ENCODE measurements around the gene DHX35. TPM values are rescaled to one million over a fixed set of nuclear protein-coding genes. Genes with fewer than 3 reads are reported as not detected.
A peak's percentile ranks its signal among the peaks of the same experiment; 100 is the strongest.

The DHX35 gene
- total RNA-seq, 2 donors from 2014 or later: 12.2 to 16.1 TPM

- 92 to 100% methylated on average over 1 of the region's 1 CpG for WGBS, 2 experiments (ENCODE audit: insufficient coverage in 1 of 2, insufficient read length in 1 of 2)
- Mint-ChIP-seq H3K27me3 (ENCODE audit: insufficient read depth) (no peaks in the 10 kb centered on the region), H3K4me3 (no peak overlapping the region), H3K4me1 (peaks cover 15% of the 10 kb centered on the region), H3K36me3 (ENCODE audit: low read depth) (peaks cover 15% of the 10 kb centered on the region), H3K27ac (no peak overlapping the region), H3K9me3 (no peaks in the 10 kb centered on the region)
- Histone ChIP-seq H3K27me3 (ENCODE audit: control insufficient read depth, insufficient read depth, low read length, poor library complexity, severe bottlenecking) (no peaks in the 10 kb centered on the region), H3K27ac (ENCODE audit: low read depth, low read length) (no peak overlapping the region), H3K4me1 (ENCODE audit: control insufficient read depth, insufficient read depth, low read length) (no peaks in the 10 kb centered on the region), H3K36me3 (ENCODE audit: control insufficient read depth, insufficient read depth, low read length) (peaks cover 9% of the 10 kb centered on the region), H3K9ac (ENCODE audit: extremely low read depth, low read length, poor library complexity, severe bottlenecking) (no peak overlapping the region), H3K4me3 (ENCODE audit: low read length) (no peak overlapping the region), H3K9me3 (ENCODE audit: control insufficient read depth, low read length) (no peaks in the 10 kb centered on the region)
- TF ChIP-seq CTCF (conservative IDR thresholded peaks at IDR 0.05): no peak
- DNase-seq: no peak
Observed at GRCh38 chr20:38930242-38930569, 31.9 kb upstream of the DHX35 start.

GRCh38 chr20:38931984-38932383 lies 30.2 kb upstream of the DHX35 start:
- no peak overlapping the region for H3K9ac ChIP-seq (ENCODE audit: extremely low read depth, low read length, poor library complexity, severe bottlenecking)
- H3K4me3 Mint-ChIP-seq: no peak overlapping the region

GRCh38 chr20:38932457-38933120 lies 29.6 kb upstream of the DHX35 start:
- Histone ChIP-seq H3K27me3 (ENCODE audit: control insufficient read depth, insufficient read depth, low read length, poor library complexity, severe bottlenecking) (no peaks in the 10 kb centered on the region), H3K4me1 (ENCODE audit: control insufficient read depth, insufficient read depth, low read length) (no peaks in the 10 kb centered on the region), H3K4me3 (ENCODE audit: low read length) (no peak overlapping the region), H3K36me3 (ENCODE audit: control insufficient read depth, insufficient read depth, low read length) (peaks cover 12% of the 10 kb centered on the region), H3K9ac (ENCODE audit: extremely low read depth, low read length, poor library complexity, severe bottlenecking) (no peak overlapping the region), H3K9me3 (ENCODE audit: control insufficient read depth, low read length) (no peaks in the 10 kb centered on the region), H3K27ac (ENCODE audit: low read depth, low read length) (no peak overlapping the region)
- no peak for DNase-seq
- Mint-ChIP-seq H3K27me3 (ENCODE audit: insufficient read depth) (no peaks in the 10 kb centered on the region), H3K9me3 (no peaks in the 10 kb centered on the region), H3K4me3 (no peak overlapping the region), H3K27ac (peak overlapping the region; percentile 84), H3K36me3 (ENCODE audit: low read depth) (peaks cover 20% of the 10 kb centered on the region), H3K4me1 (peaks cover 15% of the 10 kb centered on the region)
- TF ChIP-seq CTCF (conservative IDR thresholded peaks at IDR 0.05): no peak
- 92 to 94% methylated on average over 9 of the region's 9 CpGs for WGBS, 2 experiments (ENCODE audit: insufficient coverage in 1 of 2, insufficient read length in 1 of 2)

More at GRCh38 chr20:38931984-38932383, 30.2 kb upstream of the DHX35 start:
- no peaks in the 10 kb centered on the region for H3K9me3 ChIP-seq (ENCODE audit: control insufficient read depth, low read length)
- H3K36me3 ChIP-seq (ENCODE audit: control insufficient read depth, insufficient read depth, low read length): peaks cover 10% of the 10 kb centered on the region
- DNase-seq: no peak
- no peak overlapping the region for H3K4me3 ChIP-seq (ENCODE audit: low read length)
- no peaks in the 10 kb centered on the region for H3K4me1 ChIP-seq (ENCODE audit: control insufficient read depth, insufficient read depth, low read length)
- no peak overlapping the region for H3K27ac ChIP-seq (ENCODE audit: low read depth, low read length)
- Mint-ChIP-seq H3K27me3 (ENCODE audit: insufficient read depth) (no peaks in the 10 kb centered on the region), H3K4me1 (peaks cover 15% of the 10 kb centered on the region), H3K9me3 (no peaks in the 10 kb centered on the region), H3K27ac (no peak overlapping the region), H3K36me3 (ENCODE audit: low read depth) (peaks cover 20% of the 10 kb centered on the region)
- no peak for TF ChIP-seq CTCF (conservative IDR thresholded peaks at IDR 0.05)
- no peaks in the 10 kb centered on the region for H3K27me3 ChIP-seq (ENCODE audit: control insufficient read depth, insufficient read depth, low read length, poor library complexity, severe bottlenecking)
- 91 to 94% methylated on average over 4 of the region's 4 CpGs for WGBS, 2 experiments (ENCODE audit: insufficient coverage in 1 of 2, insufficient read length in 1 of 2)

All from endodermal cell (in vitro differentiated cells).